Measurements from ENCODE around the gene SULF2. TPM values are rescaled to one million over a fixed set of nuclear protein-coding genes. Genes with fewer than 3 reads are reported as not detected.

Gene SULF2
- total RNA-seq, 1 experiment from 2014 or later = 0.69 TPM

- TF ChIP-seq EZH2 (IDR thresholded peaks at IDR 0.05; ENCODE audit: borderline replicate concordance, low read depth, low read length, poor library complexity, severe bottlenecking) = no peak
- no peak for TF ChIP-seq CTCF (conservative IDR thresholded peaks at IDR 0.05; ENCODE audit: low read depth, low read length)
- CTCF ChIA-PET = interaction anchor here (0.6 kb wide), 1 partner anchor 1208 kb away, joined by 15 read pairs; no protein-coding TSS in a partner anchor
Observed at GRCh38 chr20:47696856-47697255, 88.4 kb downstream of the SULF2 start.

GRCh38 chr20:47694021-47694818 lies 91.1 kb downstream of the SULF2 start:
- no peaks in the 10 kb centered on the region for H3K36me3 ChIP-seq (ENCODE audit: insufficient read depth, low read length, poor library complexity, severe bottlenecking)
- peaks cover 12% of the 10 kb centered on the region for H3K9me3 ChIP-seq (ENCODE audit: low read depth, low read length, poor library complexity, severe bottlenecking)
- CTCF ChIA-PET = no interaction called here
- no peaks in the 10 kb centered on the region for H3K27me3 ChIP-seq (replicated peaks; ENCODE audit: insufficient read depth, low read depth, low read length, poor library complexity)
- H3K27ac ChIP-seq (ENCODE audit: low read depth, low read length, poor library complexity, severe bottlenecking) = no peak overlapping the region
- POLR2A ChIA-PET (ENCODE audit: low non-redundant PET) = interaction anchor here (0.6 kb wide), 1 partner anchor 193 kb away, joined by 3 read pairs; no protein-coding TSS in a partner anchor
- intact Hi-C loops (cut with micrococcal nuclease; ENCODE audit: unreplicated experiment) = no loop called here
- H3K4me1 ChIP-seq (ENCODE audit: insufficient read depth, low read length, poor library complexity, severe bottlenecking) = no peaks in the 10 kb centered on the region
- no peak for DNase-seq (ENCODE audit: low spot score)
- TF ChIP-seq CTCF (conservative IDR thresholded peaks at IDR 0.05; ENCODE audit: low read depth, low read length) = no peak
- TF ChIP-seq EZH2 (IDR thresholded peaks at IDR 0.05; ENCODE audit: borderline replicate concordance, low read depth, low read length, poor library complexity, severe bottlenecking) = no peak
- BruUV-seq (replicated peaks) = no TSS peak
- no peak overlapping the region for H3K4me3 ChIP-seq (ENCODE audit: low read depth, low read length, poor library complexity, severe bottlenecking)

More at GRCh38 chr20:47696856-47697255, 88.4 kb downstream of the SULF2 start:
- POLR2A ChIA-PET (ENCODE audit: low non-redundant PET) = no interaction called here
- Histone ChIP-seq H3K9me3 (ENCODE audit: low read depth, low read length, poor library complexity, severe bottlenecking) (peaks cover 3% of the 10 kb centered on the region), H3K4me1 (ENCODE audit: insufficient read depth, low read length, poor library complexity, severe bottlenecking) (no peaks in the 10 kb centered on the region), H3K4me3 (ENCODE audit: low read depth, low read length, poor library complexity, severe bottlenecking) (no peak overlapping the region), H3K27ac (ENCODE audit: low read depth, low read length, poor library complexity, severe bottlenecking) (no peak overlapping the region), H3K36me3 (ENCODE audit: insufficient read depth, low read length, poor library complexity, severe bottlenecking) (no peaks in the 10 kb centered on the region), H3K27me3 (replicated peaks; ENCODE audit: insufficient read depth, low read depth, low read length, poor library complexity) (no peaks in the 10 kb centered on the region)
- no peak for DNase-seq (ENCODE audit: low spot score)
- intact Hi-C loops (cut with micrococcal nuclease; ENCODE audit: unreplicated experiment) = no loop called here
- no TSS peak for BruUV-seq (replicated peaks)

- intact Hi-C loops (cut with micrococcal nuclease; ENCODE audit: unreplicated experiment) = no loop called here
- H3K4me3 ChIP-seq (ENCODE audit: low read depth, low read length, poor library complexity, severe bottlenecking) = no peak overlapping the region
- BruUV-seq (replicated peaks) = no TSS peak
Observed at GRCh38 chr20:47691625-47692024, 93.7 kb downstream of the SULF2 start.

More at GRCh38 chr20:47691625-47692024, 93.7 kb downstream of the SULF2 start:
- ChIA-PET POLR2A (ENCODE audit: low non-redundant PET) (no interaction called here), CTCF (no interaction called here)
- Histone ChIP-seq H3K27me3 (replicated peaks; ENCODE audit: insufficient read depth, low read depth, low read length, poor library complexity) (no peaks in the 10 kb centered on the region), H3K4me1 (ENCODE audit: insufficient read depth, low read length, poor library complexity, severe bottlenecking) (no peaks in the 10 kb centered on the region), H3K27ac (ENCODE audit: low read depth, low read length, poor library complexity, severe bottlenecking) (no peak overlapping the region), H3K9me3 (ENCODE audit: low read depth, low read length, poor library complexity, severe bottlenecking) (peaks cover 12% of the 10 kb centered on the region), H3K36me3 (ENCODE audit: insufficient read depth, low read length, poor library complexity, severe bottlenecking) (no peaks in the 10 kb centered on the region)
- no peak for DNase-seq (ENCODE audit: low spot score)
- TF ChIP-seq EZH2 (IDR thresholded peaks at IDR 0.05; ENCODE audit: borderline replicate concordance, low read depth, low read length, poor library complexity, severe bottlenecking) (no peak), CTCF (conservative IDR thresholded peaks at IDR 0.05; ENCODE audit: low read depth, low read length) (no peak)
